T-helper 1 cell (primary cell): ENCODE results near the gene PEX26.
A peak's percentile ranks its signal among the peaks of the same experiment; 100 is the strongest.
"Not testable (repeated sequence)": the region's sequence is repeated elsewhere in the genome, so short reads cannot be mapped to it uniquely, and the experiment has no call there.

Source experiments
- DNase-seq, 5 donors: peaks; one replicate each; pipeline ENCODE4 v3.0.0-alpha.2; 2012 to 2020
- total RNA-seq, 4 donors: gene quantifications; one replicate each; lab custom pipeline; 2026; lab: John Stamatoyannopoulos, UW

PEX26 gene
- 44.2 to 73.1 (median 61.4) reads per million in 4 donors for total RNA-seq

GRCh38 chr22:18077639-18078328 is at the start of gene PEX26:
TSS of gene PEX26 (plus strand) at chr22:18077990. CDS start at chr22:18078377, 387 bp downstream.
- DNase-seq = peak; percentile 87 to 96 (median 93)

- no peak for DNase-seq
Observed at GRCh38 chr22:18028817-18029527, 48.8 kb upstream of the PEX26 start.

- DNase-seq = no peak
Observed at GRCh38 chr22:18029686-18030267, 48.0 kb upstream of the PEX26 start.

GRCh38 chr22:18031695-18032454 is 45.9 kb upstream of the PEX26 start:
- DNase-seq = no peak

- DNase-seq = no peak
Observed at GRCh38 chr22:18032455-18033101, 45.2 kb upstream of the PEX26 start.

GRCh38 chr22:18033204-18033998 is 44.4 kb upstream of the PEX26 start:
- DNase-seq = no peak

- DNase-seq = no peak
Observed at GRCh38 chr22:18034076-18034475, 43.7 kb upstream of the PEX26 start.

- DNase-seq = no peak
Observed at GRCh38 chr22:18035751-18036150, 42.0 kb upstream of the PEX26 start.

GRCh38 chr22:18040898-18041297 is 36.9 kb upstream of the PEX26 start:
- DNase-seq = not testable (repeated sequence)

- no peak for DNase-seq
Observed at GRCh38 chr22:18042685-18043084, 35.1 kb upstream of the PEX26 start.

- DNase-seq = no peak
Observed at GRCh38 chr22:18044548-18045271, 33.1 kb upstream of the PEX26 start.

GRCh38 chr22:18045794-18046193 is 32.0 kb upstream of the PEX26 start:
- DNase-seq = no peak

- DNase-seq = no peak
Observed at GRCh38 chr22:18048041-18048440, 29.7 kb upstream of the PEX26 start.

- no peak for DNase-seq
Observed at GRCh38 chr22:18048441-18048898, 29.3 kb upstream of the PEX26 start.

GRCh38 chr22:18050065-18050464 is 27.7 kb upstream of the PEX26 start:
- DNase-seq = no peak

- DNase-seq = not testable (repeated sequence)
Observed at GRCh38 chr22:18051113-18051512, 26.7 kb upstream of the PEX26 start.

- DNase-seq = not testable (repeated sequence)
Observed at GRCh38 chr22:18053216-18053946, 24.4 kb upstream of the PEX26 start.

GRCh38 chr22:18055619-18056160 is 22.1 kb upstream of the PEX26 start:
- DNase-seq = no peak

GRCh38 chr22:18056161-18056666 is 21.6 kb upstream of the PEX26 start:
- no peak for DNase-seq
